22Rv1 (cell line): Measurements from ENCODE around the gene BAX.

Experiments
- CTCF ChIP-seq: fragments of 450-650 bp; IDR thresholded peaks from 2 replicates; pipeline ENCODE4 v1.5.1; 2017; ENCODE audit warnings: mild to moderate bottlenecking
- ZFX ChIP-seq: fragments of 450-650 bp; IDR thresholded peaks from 2 replicates; pipeline ENCODE4 v1.6.1; 2017; ENCODE audit warnings: antibody characterized with exemption, borderline replicate concordance

GRCh38 chr19:48965806-48966540 lies 11.3 kb downstream of the BAX start:
- no peak for TF ChIP-seq CTCF
- TF ChIP-seq ZFX = no peak
